Activated T-cell treated with anti-CD3 and anti-CD28 coated beads, Interleukin-2, amount 50 U/mL, for 24 hours (primary cell): ENCODE results near the gene EYA2.

Experiments used
- DNase-seq: peaks from one replicate; pipeline ENCODE4 v3.0.0-alpha.2; 2020
- H3K27ac Mint-ChIP-seq: 2 replicates; pipeline ENCODE4 v1.8.0; 2020; ENCODE audit warnings: mild to moderate bottlenecking, mixed read lengths
- H3K27me3 Mint-ChIP-seq: 2 replicates; pipeline ENCODE4 v1.8.0; 2020; ENCODE audit warnings: mixed read lengths
- H3K36me3 Mint-ChIP-seq: 2 replicates; pipeline ENCODE4 v1.8.0; 2020; ENCODE audit warnings: low read depth, mixed read lengths
- H3K4me1 Mint-ChIP-seq: 2 replicates; pipeline ENCODE4 v1.8.0; 2020; ENCODE audit warnings: low read depth, mixed read lengths
- H3K4me3 Mint-ChIP-seq: 2 replicates; pipeline ENCODE4 v1.8.0; 2020; ENCODE audit warnings: mild to moderate bottlenecking, moderate library complexity, mixed read lengths
- H3K9me3 Mint-ChIP-seq: 2 replicates; pipeline ENCODE4 v1.8.0; 2020; ENCODE audit warnings: mixed read lengths

Gene EYA2

DNA sequence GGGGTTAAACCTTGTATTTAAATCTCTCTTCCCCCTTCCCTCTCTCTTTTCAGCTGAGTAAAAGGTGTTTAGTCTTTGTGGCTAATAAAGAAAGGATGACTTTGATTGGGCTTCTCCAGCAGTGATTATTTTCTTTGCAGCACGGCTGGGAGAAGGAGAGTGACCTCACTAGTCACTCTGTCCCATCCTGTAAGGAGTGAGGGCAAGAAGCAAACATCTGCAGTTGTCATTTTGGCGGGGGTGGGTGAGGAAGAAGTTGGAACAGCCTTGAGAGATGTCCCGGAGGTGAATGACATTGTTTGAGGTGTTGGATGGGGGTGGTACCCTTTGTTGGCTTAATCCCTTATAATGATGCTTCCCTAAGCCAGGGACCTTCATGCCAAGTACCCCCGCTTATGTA, 223.6 kb downstream of the EYA2 start:
- Mint-ChIP-seq H3K36me3 (no peaks in the 10 kb centered on the region), H3K27me3 (peaks cover 21% of the 10 kb centered on the region)

DNA sequence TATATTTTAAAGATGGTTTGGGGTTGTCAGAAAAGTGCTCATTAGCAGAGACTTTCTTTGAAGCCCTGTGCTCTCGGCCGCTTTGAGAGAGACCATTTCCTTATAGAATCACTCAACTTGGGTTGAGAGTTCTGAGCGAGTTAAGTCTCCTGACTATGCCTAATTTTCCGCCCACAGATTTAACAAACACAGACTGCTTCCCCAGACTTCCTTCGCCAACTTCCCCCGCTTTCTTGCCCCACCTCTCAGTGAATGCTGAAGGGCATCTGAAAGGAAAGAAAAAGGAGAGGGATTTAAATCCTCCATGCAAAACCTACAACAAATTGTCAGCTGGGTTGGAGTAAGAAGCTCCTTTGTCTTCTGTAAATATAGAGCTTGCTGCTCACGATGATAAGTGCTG, 224.0 kb downstream of the EYA2 start:
- Mint-ChIP-seq H3K36me3 (no peaks in the 10 kb centered on the region), H3K27me3 (peaks cover 21% of the 10 kb centered on the region), H3K4me3 (no peak overlapping the region), H3K4me1 (no peaks in the 10 kb centered on the region), H3K9me3 (no peaks in the 10 kb centered on the region), H3K27ac (no peak overlapping the region)
- DNase-seq: no peak

More for the DNA sequence above, 223.6 kb downstream of the EYA2 start:
- H3K4me1 Mint-ChIP-seq: no peaks in the 10 kb centered on the region
- no peaks in the 10 kb centered on the region for H3K9me3 Mint-ChIP-seq
- no peak overlapping the region for H3K4me3 Mint-ChIP-seq
- DNase-seq: no peak
- no peak overlapping the region for H3K27ac Mint-ChIP-seq

DNA sequence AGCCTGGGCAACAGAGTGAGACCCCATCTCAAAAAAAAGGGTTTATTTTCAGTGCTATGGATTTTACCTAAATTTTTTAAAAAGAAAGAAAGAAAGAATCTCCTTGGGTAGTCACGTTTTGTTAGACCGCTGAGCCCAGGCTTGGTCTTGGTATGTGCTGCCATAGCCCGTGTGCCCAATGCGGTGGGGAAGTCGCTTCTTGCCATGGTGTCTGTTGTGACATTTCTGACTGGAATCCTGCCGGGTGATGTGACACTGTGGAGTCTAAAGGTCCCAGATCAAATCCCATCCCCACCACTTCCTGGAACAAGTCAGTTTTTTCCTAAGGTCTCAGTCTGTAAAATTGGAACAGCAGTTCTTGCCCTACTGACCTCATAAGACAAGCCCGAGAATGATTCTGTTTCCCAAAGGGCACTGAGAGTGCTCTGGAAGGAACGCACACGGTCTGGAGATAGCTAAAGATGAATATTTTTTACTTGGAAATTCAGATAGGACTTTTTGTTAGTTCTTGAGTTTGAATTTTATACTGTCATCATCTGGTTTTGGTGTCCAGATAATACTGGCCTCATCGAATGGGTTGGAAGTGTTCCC, 225.8 kb downstream of the EYA2 start:
- Mint-ChIP-seq H3K4me3 (no peak overlapping the region), H3K27me3 (peaks cover 32% of the 10 kb centered on the region), H3K27ac (no peak overlapping the region), H3K4me1 (no peaks in the 10 kb centered on the region), H3K36me3 (no peaks in the 10 kb centered on the region), H3K9me3 (no peaks in the 10 kb centered on the region)
- DNase-seq: no peak

DNA sequence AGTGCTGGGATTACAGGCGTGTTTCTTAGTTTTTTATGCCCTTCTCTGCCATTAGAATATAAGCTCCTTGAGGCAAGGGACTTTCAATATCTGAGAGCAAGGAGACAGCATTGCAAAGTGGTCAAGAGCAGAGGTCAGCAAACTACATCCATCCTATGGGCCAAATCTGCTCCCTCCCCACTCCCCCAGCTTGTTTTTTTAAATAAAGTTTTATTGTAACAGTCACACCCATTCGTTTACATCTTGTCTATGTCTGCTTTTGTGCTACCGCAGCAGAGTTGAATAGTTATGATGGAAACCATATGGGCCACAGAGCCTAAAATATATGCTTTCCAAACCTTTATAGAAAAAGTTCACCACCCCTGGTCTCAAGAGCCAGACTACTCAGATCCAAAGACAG, 227.9 kb downstream of the EYA2 start:
- Mint-ChIP-seq H3K27me3 (peaks cover 46% of the 10 kb centered on the region), H3K4me1 (no peaks in the 10 kb centered on the region), H3K4me3 (no peak overlapping the region), H3K27ac (no peak overlapping the region), H3K36me3 (no peaks in the 10 kb centered on the region), H3K9me3 (no peaks in the 10 kb centered on the region)
- DNase-seq: no peak

DNA sequence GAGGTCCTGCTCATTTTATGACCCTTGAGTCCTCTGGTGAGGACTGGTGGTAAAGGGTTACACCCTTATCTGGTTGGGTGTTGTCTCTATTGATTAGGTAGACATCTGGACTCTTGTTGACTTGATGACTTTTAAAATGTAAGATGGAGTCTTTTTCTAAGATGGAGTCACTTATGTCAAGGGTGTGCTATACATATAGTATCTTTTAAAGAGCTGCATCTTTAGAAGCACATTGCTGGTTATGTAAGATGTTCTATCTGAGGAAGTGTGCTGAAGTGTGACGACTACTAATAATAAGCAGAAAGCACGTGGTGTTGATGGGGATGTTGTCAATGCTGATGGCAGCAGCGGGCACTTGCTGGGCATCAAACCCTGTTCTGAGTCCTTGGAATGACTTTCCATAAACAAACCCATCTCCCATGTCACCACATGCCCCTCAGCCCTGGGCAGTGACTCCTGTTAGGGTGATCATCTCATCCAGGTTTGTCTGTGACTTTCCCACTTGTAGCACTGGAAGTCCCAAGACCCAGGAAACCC, 229.6 kb downstream of the EYA2 start:
- Mint-ChIP-seq H3K4me3 (no peak overlapping the region), H3K27me3 (peaks cover 53% of the 10 kb centered on the region), H3K36me3 (no peaks in the 10 kb centered on the region), H3K27ac (no peak overlapping the region), H3K9me3 (no peaks in the 10 kb centered on the region), H3K4me1 (no peaks in the 10 kb centered on the region)
- no peak for DNase-seq

DNA sequence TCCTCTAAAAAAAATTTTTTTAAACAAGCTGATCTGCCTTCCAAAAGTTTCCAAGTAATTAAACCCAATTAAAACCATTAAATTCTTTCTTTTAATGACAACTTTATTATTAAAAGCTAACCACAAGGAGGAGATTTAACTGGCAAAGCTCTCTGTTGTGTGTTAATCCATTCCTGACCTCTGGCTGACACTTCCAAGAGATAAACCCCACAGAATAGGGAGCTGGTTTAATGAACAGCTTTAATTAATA, 230.8 kb downstream of the EYA2 start:
- Mint-ChIP-seq H3K27me3 (peaks cover 54% of the 10 kb centered on the region), H3K4me3 (no peak overlapping the region), H3K9me3 (no peaks in the 10 kb centered on the region), H3K4me1 (no peaks in the 10 kb centered on the region), H3K36me3 (no peaks in the 10 kb centered on the region), H3K27ac (no peak overlapping the region)
- DNase-seq: no peak

DNA sequence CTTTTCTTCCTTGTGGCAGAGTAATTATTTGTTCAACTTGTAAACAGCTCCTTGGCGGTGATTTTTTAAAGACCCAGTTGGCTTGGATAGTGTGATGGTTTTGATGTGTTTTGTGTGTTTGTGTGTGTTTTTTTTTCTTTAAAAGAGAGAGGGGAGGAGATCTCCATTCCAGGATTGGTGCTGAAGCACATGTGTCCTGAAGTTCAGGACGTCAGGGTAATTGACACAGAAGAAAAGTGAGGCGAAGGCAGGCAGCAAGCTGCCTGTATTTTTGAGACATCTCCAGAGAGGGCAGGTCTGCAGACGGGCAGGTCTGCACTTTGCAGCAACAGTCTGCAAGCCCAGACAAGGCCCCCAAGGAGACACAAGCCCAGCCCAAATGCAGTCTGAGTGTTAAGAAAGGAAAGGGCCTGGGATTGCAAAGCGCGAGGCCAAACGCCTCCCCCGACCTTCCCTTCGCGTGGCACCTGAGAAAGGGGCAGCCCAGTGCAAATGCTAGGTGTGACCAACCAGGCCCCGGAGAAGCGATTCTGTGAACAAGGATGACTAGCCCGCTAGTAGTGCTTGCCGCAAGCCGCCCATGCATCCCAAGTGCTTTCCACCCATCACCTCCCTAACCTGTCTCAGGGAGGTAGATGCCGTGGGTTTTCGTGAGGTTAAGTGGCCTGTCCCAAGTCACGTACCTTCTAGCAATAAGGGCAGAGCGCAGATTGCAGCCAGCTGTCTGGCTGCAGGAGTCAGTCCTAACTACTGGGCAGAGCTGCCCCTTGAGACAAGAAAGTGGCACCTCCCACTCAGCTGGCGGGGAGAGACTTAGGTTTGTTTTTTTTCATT, 231.3 kb downstream of the EYA2 start:
- Mint-ChIP-seq H3K36me3 (no peaks in the 10 kb centered on the region), H3K9me3 (no peaks in the 10 kb centered on the region), H3K27ac (no peak overlapping the region), H3K4me3 (no peak overlapping the region), H3K27me3 (peaks cover 55% of the 10 kb centered on the region), H3K4me1 (no peaks in the 10 kb centered on the region)
- DNase-seq: no peak

DNA sequence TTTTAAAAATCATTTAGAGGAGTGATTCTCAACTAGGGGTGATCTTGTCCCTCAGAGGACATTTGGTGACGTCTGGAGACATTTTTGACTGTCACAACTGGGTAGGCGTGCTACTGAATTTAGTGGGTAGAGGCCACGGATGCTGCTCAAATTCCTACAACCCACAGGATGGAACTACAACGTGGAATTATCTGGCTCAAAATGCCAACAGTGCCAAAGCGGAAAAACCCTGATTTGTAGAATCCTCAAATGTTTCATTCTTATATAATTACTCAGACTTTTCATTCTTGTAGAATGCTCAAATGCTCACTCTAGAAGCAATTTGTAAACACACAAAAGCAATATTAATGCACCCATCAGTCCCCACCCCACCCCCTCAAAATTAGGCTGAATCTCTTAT, 232.1 kb downstream of the EYA2 start:
- no peaks in the 10 kb centered on the region for H3K4me1 Mint-ChIP-seq
- peaks cover 59% of the 10 kb centered on the region for H3K27me3 Mint-ChIP-seq
- H3K9me3 Mint-ChIP-seq: no peaks in the 10 kb centered on the region
- no peak overlapping the region for H3K4me3 Mint-ChIP-seq
- DNase-seq: no peak
- no peak overlapping the region for H3K27ac Mint-ChIP-seq
- H3K36me3 Mint-ChIP-seq: no peaks in the 10 kb centered on the region

DNA sequence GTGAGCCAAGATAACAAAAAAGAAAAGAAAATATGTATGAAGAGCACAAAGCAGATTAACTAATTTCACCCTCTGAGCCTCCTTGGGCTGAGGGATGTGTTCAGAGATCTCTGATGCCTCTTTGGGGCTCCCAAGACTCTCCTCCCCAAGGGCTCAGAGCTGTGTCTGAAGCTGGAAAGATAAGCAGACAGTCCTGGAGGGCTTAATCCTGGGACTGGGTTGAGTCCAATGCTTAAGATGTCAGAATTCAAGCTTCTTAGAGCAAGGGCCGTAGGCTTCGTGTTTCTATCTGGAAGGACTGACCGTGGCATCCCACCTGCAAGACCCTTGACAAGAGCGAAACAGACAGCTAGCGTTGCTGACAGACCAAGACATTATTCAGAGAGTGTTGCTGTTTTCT, 232.9 kb downstream of the EYA2 start:
- no peaks in the 10 kb centered on the region for H3K4me1 Mint-ChIP-seq
- H3K9me3 Mint-ChIP-seq: no peaks in the 10 kb centered on the region
- H3K36me3 Mint-ChIP-seq: no peaks in the 10 kb centered on the region
- DNase-seq: no peak
- H3K27me3 Mint-ChIP-seq: peaks cover 58% of the 10 kb centered on the region
- no peak overlapping the region for H3K27ac Mint-ChIP-seq
- no peak overlapping the region for H3K4me3 Mint-ChIP-seq

DNA sequence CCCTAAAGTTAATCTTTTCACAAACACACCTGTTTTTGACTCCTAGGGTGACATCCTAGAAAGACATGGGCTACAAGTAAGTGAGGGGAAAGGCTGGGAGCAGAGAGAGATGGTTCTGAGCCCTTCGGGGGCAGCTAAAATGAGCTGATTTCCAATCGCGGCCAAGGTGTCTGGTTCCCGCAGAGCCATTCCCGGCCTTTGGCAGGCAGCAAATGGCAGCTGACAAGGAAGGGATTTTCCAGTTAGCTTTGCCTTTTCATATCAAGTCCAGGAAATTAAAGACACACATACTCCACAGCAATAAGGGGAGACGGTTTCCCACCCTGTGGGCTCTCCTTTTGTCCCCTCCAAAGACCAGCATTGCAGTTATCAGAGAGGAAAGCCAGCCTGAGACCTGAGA, 233.4 kb downstream of the EYA2 start:
- Mint-ChIP-seq H3K27ac (no peak overlapping the region), H3K4me3 (no peak overlapping the region), H3K36me3 (no peaks in the 10 kb centered on the region), H3K27me3 (peaks cover 61% of the 10 kb centered on the region), H3K9me3 (no peaks in the 10 kb centered on the region), H3K4me1 (no peaks in the 10 kb centered on the region)
- no peak for DNase-seq

DNA sequence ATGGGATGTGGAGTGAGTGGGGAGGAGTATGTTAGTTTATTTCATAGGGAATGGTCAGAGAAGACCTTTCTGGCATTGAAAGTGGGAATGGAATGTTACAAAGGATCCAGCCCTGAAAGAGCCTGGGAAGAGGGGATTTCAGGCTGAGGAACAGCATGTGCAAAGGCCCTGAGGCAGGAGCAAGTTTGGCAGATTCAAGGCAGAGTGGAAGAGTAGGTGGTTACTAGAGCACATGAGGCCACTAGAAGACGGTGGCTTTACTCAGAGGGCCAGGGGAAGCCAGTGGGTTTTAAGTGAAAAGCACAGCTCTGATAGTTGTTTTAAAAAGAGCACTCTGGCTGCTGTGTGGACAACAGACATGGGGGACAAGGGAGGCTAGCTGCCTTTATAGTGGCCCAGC, 234.7 kb downstream of the EYA2 start:
- H3K4me1 Mint-ChIP-seq: no peaks in the 10 kb centered on the region
- no peak overlapping the region for H3K4me3 Mint-ChIP-seq
- H3K36me3 Mint-ChIP-seq: no peaks in the 10 kb centered on the region
- H3K9me3 Mint-ChIP-seq: no peaks in the 10 kb centered on the region
- H3K27ac Mint-ChIP-seq: no peak overlapping the region
- peaks cover 61% of the 10 kb centered on the region for H3K27me3 Mint-ChIP-seq
- DNase-seq: no peak

DNA sequence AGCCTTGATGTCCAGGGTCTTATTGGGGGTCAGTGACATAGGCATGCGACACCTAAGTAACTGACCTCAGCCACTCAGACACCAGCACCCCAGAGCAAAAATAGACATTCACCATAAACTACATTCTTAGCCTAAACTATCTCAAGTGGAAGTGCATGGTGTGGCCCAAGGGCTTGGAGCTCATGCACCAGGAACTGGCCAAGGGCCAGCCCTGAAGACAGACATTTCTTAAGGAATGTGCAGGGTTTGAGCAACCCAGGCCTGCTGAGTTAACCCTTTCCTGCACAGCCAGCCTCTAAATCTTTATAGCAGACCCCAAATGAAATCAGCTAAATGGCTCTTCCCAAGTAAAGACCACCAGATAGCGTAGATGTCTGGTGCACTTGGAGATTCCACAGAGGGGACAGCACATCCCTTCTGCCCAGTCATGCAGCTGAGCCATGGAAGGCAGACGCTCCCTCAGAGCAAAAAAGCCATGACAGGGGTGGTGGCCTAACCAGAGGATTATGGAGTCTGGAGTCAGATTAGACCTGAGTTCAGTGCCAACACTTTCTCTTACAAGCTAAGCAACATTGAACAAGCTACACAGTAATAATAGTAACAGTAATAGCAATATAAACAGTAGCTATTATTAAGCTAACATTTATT, 239.3 kb downstream of the EYA2 start:
- Mint-ChIP-seq H3K4me1 (no peaks in the 10 kb centered on the region), H3K4me3 (no peak overlapping the region), H3K27me3 (peaks cover 26% of the 10 kb centered on the region), H3K36me3 (no peaks in the 10 kb centered on the region), H3K9me3 (no peaks in the 10 kb centered on the region), H3K27ac (no peak overlapping the region)
- DNase-seq: no peak

DNA sequence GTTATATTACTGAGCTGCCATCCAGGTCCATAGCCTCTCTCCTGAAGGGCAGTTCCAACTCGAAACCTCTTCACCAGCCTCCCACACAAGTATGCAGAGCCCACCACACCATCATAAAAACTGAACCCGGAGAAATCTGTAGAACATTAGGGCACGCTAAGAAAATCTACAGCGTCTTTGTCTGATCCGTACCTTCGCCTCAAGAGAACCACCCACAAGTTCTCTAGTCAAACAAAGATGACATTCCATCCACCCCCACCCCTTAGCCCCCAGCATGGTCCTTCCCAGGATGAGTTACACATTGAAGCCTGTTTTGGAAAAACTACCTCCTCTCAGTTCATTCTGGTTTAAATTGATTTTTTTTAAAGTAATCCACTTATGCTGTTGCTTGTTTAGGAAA, 242.1 kb downstream of the EYA2 start:
- DNase-seq: no peak
- Mint-ChIP-seq H3K27me3 (peaks cover 8% of the 10 kb centered on the region), H3K36me3 (no peaks in the 10 kb centered on the region), H3K9me3 (no peaks in the 10 kb centered on the region), H3K4me3 (no peak overlapping the region), H3K4me1 (no peaks in the 10 kb centered on the region), H3K27ac (no peak overlapping the region)

DNA sequence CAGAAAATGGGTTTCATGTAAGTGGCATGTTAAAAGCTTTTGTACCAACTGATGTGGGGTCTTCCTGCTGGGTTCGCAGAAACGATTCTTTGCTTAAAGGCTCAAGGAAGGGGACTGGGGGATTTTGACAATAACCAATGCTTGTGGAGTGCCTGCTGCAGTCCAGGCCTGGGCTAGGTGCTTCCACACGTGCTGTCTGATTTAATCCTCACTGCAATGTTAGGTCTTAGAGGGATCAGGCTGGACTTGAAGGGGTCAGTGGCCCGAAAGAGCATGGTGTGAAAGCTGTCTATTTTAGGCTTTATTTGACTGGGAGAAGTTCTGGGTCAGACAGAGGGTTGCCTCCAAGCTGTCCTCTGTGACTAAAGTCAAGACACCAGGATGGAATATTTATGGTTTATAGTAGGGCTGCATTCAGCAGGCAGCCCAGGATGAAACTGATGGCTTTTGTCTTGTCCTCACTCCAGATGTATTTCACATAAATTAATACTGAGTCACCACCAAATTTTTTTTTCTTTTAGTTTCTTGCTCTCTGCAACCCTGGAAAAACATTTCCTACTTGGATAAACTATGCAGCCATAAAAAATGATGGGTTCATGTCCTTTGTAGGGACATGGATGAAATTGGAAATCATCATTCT, 242.7 kb downstream of the EYA2 start:
- Mint-ChIP-seq H3K36me3 (no peaks in the 10 kb centered on the region), H3K27ac (no peak overlapping the region), H3K4me1 (no peaks in the 10 kb centered on the region), H3K9me3 (no peaks in the 10 kb centered on the region), H3K4me3 (no peak overlapping the region), H3K27me3 (peaks cover 8% of the 10 kb centered on the region)
- no peak for DNase-seq
